ENCODE data around the gene COL4A2.

Gene COL4A2

DNA sequence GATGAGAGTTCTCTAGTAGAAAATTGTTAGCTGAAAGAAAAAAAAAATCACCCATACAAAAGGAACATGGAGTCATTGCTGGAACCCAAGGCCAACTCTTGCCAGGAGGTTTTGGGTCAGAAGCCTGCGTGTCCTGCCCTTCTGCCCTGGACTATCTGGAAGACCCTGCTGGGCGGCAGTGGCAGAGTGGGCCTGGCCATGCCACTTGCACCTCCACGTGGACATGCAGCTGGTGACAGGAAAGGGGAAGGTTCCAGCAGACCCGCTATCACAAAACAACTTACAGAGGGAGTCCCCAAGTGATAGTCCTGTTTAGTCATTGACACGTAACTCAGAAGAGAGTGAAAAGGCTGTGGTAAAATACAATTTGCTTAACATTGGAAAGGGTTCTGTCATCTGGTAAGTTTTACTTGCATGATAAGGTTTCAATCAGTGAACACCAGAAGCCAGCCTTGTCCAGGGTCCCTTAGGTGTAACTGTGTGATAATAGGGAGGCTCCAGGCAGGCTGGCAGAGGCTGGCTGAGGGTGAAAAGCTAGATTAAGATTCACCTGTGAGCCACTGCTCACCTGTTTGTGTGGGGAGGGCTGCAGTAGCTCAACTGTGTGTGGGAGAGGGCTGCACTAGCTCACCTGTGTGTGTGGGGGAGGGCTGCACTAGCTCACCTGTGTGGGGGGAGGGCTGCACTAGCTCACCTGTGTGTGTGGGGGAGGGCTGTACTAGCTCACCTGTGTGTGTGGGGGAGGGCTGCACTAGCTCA, 47.8 kb downstream of the COL4A2 start:
- no peak for DNase-seq (ENCODE audit: low read depth)

DNA sequence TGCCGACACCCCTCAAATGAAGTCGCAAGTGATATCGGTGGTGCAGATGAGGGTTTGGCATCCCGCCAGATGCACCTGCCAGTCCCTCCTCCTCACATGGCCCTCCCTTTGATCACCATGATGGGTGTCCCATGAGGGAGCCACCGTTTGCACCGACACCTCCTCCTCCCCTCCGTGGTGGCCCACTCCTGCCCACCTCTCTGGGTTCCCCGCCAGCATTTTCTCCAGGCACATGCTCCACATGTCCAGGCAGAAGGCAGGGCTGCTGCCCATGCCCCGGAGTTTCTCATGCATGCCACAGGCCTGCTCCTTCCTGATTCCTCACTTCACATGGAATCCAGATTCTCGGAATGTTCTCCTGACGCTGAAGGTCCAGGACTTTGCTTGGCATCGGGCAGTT, 49.3 kb downstream of the COL4A2 start:
- no peak for DNase-seq (ENCODE audit: low read depth)

DNA sequence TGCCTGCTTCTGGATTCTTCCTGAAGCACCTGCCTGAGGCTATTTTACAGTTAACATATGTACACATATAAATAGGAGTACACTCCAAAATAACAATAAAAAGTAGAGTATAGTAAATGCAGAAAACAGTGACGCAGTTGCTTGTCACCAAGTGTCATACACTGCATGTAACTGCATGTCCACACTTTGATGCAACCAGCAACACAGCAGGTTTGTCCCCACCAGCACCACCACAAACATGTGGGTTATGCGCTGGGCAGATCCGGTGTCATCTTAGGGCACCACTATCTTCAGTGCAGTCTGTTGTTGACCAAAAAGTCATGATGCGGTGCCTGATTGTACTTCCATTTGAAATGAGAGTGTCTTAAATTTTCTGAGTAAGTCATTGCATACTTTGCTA, 51.3 kb downstream of the COL4A2 start:
- no peak for DNase-seq (ENCODE audit: low read depth)

DNA sequence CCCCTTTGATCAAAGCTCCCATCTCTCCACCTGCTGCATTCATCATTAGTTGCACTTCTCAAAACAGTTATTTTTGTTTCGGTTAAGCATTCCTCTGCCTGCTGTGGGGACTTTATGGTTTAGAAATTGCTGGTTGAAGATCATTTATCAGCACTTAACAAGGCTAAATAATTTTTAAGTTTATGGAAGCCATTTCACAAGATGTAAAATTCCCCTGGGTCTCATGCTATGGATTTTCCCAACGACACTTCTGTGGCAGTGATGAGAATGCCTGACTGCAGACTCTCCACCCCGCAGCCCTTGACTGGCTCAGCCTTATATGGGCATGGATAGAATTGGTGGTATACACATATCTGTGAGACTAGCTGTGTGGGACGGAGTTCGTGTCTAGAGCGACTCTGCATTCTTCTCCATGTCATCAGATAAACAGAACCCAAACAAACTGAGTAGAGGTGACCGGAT, 52.8 kb downstream of the COL4A2 start:
- DNase-seq (ENCODE audit: low read depth) = no peak

DNA sequence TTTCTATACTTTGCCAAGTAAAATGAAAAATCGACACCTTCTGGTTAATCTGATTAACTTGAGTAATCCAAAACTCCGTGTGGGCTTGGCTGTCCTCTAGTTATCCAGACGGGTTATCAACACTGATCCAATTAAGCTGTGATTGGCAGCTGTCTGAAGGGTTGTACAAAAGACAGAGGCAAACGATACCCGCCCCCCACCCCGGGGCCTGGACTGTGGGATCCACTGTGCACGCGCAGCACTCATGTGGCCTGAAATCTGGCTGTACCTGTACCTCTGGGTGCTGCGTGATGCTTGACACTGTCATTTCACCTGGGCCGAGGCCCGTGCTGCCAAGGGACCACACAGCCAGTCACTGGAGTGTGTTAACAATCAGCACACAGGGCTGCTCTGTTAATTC, 53.5 kb downstream of the COL4A2 start:
- no peak for DNase-seq (ENCODE audit: low read depth)

DNA sequence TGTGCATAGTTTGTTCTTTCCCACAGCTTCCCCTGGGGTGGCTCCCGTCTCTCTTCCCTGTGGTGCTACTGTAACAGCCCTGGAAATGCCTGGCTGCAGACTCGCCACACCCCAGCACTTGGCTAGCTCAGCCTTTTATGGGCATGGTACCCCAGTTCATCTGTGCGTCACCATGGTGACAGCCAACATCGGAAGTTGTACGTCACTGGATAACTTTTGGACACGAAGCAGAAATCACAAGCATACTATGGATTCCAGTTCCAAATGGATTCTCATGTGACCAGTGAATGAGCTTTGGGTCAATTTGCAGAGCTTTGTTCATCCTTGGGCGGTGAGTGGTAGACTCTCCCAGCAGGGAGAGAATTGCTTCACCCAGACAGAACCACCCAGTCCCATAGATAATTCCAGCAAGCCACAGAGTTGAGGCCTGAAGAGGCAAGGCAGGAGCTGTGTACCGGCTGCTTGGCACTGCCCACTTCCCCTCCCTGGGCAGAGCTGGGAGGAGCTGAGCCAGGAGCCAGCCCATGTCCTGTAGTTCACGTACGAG, 54.4 kb downstream of the COL4A2 start:
- DNase-seq (ENCODE audit: low read depth) = no peak

DNA sequence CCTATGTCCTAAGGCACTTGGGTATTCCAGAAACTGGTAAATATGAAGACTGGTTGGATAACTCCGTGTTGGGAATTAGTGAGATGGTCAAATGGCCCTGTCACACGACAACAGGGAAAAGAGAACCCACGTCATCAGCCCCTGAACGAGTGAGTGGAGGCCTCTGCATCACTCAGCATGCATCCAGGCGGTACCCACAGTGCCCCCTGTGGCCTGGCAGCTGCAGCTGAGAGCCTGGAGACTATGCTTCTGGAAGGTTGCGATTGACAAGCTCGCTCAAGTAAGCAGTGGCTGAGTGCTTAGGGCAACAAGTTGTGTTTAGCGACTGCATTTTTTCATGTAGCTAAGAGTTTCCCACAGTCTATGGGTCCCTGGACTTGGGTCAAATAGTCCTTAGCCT, 55.9 kb downstream of the COL4A2 start:
- no peak for DNase-seq (ENCODE audit: low read depth)

DNA sequence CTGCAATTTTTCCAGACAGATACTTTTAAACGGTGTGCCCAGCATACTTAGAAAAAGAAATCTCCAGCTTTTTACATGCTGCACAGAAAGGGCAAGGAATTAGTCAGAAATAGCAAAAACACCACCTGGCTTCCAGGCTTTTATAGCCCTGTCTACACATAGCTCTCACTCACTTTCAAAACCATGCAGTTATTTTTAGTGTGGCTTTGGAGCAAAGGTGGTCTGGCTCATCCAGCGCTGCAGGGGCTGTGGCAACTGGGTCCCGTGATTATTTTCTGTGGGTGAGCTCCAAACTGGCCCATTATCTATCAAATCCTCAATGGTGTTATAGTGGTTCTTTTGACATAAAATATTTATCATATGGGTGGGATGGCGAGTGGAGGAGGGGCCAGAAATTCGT, 57.0 kb downstream of the COL4A2 start:
- DNase-seq (ENCODE audit: low read depth) = no peak

DNA sequence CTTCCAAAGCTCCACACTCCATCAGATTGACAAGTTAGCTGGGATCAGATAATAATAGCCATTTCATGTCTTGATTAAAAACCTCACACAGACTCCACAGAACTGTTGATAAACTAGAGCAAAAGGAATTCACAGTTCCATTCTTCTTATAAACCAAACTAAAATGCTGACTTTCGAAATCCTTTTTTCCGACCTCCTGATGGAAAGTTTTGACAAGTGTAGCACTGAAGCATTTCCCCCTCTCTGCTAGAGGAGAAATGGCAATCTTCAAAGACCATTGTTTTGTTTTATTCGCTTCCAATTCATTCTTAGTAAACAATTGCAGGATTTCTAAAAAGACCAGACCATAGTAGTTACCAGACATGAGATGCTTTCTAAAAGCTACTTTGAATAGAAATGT, 58.8 kb downstream of the COL4A2 start:
- DNase-seq (ENCODE audit: low read depth) = no peak

DNA sequence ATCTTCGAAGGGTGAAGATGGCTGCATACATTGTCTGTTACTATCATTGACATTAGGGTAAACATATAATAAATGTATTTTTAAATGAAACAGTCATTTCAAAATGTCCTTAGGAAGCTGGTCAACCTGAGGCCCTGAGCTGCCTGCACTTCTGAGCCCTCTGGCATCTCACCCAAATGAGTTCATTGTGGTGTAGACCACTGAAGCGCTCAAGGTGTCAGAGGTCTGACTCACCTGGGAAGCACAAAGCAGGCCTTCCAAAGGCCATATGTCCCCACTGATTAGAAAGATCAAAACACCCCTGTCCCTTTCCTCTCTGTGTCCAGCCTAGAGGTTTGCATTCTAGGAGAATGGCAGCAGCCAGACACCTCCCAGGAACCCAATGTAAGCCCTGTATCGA, 59.6 kb downstream of the COL4A2 start:
- no peak for DNase-seq (ENCODE audit: low read depth)

DNA sequence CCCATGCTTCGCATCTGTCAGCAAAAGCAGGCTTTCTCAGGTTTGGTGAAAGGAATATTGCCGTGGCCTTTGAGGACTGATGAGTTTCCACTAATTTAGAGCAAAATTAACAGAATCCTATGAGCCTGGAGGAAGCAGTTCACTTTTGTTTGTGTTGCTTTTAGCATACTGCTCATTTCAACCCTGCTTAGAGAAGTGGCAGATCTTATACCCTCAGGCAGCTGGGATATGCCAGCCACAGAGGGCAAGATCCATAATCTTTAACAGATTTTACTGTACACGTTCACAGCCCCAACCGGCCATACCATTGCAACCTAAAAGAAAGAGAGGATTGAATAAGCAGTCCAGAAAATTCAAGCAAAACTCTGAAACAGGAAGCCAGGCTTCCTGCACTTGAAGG, 60.5 kb downstream of the COL4A2 start:
- no peak for DNase-seq (ENCODE audit: low read depth)

DNA sequence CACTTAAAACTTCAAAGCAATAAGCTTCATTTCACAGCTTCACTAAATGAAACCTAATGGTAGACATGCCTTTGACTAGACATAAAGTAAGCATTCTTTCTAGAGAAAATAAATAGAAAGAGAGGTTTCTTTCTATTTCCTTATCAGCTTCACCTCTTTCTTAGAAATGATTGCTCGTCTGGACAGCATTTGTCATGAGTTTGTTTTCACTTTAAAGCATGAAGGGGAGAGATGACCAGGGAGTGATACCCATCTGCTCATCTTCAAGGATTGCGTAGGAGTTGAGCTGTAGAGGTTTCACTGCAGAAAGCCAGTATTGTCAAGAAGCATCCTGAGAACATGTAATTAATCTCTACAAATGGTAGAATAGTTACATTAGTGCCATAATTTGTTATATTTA, 61.3 kb downstream of the COL4A2 start:
- DNase-seq (ENCODE audit: low read depth) = no peak

DNA sequence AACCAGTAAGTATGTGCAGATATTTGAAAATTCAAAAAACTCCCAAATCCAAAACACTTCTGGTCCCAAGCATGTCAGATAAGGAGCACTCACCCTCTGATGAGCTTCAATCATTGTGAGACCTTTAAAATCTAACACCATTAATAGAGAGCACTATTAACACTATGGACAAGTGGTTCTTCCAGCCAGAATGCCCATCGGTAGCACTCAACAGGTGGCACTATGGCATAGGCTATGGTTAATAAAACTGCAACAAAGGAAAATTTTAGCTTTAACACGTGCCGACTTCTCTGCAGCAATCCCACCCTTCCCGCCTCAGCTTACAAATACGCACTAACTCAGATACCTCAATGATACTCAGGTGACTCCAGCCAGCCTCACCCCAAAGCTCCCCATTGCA, 62.3 kb downstream of the COL4A2 start:
- DNase-seq (ENCODE audit: low read depth) = no peak

DNA sequence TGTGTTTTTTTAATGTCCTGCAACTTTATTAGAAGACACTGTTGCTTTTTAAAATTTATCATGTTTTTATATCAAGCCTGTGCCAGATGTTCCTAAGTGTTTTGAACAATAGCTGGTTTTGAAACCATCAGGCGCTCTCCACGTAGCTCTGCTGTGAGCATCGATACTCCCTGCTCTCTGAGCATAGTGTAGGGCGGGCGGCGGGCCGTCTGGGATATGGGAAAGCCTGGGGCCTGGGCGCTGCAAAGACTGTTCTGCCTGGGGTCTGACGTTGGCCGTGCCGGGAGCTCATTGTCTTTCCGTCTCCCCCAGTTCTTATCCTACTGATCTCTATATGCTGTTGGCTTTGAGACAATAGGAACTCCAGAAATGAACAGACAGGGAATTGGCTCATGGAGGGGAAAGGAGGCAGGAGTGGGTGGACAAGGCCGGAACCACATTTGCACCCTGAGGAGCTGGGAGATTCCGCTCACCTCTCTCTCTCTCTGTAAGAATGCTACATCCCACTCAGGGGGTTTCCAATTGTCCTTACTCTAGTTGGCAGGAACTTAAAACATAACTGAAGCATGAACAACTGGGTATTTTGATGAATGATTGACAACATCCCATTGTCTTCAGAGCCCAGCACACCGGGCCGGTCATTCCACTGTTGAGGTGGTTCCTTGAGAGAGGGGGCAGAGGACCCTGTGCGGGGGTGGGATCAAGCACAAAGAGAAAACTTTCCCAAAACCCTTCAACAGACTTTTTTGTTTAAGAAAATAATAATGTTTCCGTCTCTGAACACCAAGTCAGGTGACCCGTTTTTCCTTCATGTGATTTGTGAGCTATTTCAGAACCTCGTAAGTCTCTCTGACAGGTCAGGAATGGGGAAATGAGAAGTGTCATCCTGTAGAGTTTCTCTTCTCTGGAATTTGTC, 64.7 kb downstream of the COL4A2 start:
- DNase-seq (ENCODE audit: low read depth) = no peak

DNA sequence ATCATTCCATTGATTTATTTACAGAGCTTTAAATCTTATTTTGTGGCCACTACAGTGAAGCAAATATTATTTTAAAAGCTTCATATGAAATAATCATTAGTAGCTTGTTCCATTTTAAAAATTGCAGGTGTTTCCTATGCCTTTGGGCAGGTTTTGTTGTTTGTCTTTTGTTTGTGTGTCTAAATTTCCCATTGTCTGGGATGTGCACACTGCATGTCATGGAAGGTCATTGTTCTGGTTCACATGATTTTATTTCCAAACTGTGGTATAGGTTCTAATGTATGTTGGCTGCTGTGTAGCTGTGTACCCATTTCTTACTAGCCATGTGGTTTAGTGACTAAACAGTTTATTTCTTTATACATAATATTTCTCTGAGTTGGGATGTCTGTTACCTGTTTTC, 65.6 kb downstream of the COL4A2 start:
- no peak for DNase-seq (ENCODE audit: low read depth)

DNA sequence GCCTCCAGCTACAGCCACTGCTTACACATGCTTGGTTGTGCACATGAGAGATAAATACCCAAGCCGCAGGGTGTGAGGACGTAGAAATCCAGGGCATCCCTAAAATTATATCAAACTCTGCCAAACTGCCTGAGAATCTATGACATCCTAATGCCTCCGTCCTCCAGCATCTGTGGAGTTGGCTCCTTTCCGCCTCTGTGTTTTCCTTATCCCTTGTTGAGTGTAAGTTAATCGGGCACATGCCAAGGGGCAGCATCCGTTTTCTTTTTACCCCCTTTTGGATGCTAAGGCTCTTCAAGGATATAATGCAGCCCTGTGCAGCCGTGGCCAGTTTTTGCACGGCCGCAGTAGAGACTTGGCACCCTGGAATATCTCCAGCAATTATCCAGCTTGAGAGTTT, 66.5 kb downstream of the COL4A2 start:
- DNase-seq (ENCODE audit: low read depth) = no peak

DNA sequence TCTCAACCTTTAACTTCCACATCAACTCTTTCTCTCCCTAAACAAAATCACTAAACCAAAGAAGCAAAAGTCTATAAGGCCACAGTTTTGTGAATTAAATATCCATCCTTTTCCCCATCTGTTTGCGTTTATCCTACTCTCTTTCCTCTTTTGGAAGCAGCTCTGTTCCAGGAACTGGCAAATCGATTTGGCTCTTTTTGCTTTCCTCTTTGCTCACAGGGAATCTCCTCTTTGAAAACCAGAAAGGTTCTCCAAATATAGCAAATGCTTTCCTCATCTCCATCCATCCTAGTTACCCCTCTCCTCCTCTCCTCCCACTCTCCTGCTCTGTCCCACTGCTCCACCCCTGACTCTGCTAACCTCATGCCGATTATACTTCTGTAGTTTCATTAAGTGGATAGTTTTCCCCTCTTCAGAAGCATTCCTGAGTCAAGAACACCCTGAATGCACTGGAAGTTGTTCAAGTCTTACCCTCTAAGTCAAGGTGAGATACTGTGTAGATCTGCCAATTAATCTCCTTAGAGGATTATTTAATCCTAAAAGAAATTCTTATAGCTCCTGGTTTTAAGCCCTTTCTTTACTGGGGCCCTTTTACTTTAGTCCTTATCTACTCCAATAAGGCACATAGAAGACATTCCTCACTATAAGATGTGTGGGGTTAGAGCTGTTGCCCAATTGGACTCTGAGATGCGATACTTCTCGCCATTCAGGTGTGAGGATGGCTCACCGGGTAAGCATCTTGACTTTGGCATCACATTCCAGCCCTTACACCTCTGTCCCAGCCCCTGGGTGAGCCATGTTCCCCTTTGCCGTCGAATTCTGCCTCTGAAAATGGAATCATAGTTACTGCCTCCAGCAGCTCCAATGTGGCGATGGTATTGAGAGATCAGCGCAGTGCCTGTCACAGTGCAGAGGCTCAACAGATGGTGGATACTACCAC, 67.6 kb downstream of the COL4A2 start:
- no peak for DNase-seq (ENCODE audit: low read depth)

DNA sequence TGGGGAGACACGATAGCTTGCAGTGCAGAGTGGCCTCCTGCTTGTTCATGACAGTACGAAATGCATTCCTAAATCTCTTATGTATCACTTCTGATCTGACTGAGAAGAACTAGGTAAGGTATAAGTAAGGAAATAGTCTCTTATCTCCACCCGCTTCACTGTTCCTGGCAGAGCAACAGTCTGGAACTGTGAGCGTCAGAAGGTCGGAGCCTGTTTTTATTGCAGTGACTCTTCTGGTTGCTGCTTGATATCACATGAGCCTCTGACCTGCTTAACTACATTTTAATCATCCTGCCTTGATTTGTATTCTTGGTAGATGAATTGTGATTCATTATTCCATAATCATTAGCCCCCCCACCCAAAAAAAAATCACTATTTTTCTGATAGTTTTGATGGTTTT, 69.0 kb downstream of the COL4A2 start:
- no peak for DNase-seq (ENCODE audit: low read depth)

DNA sequence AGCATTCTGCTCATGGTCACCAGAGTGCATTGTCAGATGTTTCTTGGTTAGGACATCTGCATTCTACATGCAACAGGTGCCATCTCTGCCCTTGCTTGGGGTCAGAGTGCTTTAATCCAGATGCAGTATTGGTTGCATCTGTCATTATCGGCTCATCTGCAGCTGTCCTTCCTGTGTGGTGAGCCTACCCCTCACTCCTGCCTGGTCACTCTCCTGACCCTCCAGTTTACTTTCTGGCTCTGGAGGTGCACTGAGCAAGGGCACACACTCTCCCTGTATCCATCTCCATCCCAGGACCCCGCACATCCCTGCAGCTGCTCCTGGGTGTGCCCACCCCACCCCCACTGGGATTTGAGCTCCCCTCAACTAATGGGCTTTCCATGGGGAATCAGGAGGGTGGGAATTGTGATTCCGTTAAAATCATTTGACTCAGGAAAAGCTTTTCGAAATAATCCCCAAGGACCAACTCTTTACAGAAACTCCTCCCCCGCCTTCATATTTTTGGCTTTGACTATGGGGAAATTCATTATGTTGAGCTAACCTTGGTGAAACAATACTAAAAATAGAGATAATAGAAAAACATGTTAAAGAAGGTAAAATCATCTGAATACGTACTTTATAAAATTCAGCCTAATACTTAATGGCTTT, 70.2 kb downstream of the COL4A2 start:
- DNase-seq (ENCODE audit: low read depth) = no peak

DNA sequence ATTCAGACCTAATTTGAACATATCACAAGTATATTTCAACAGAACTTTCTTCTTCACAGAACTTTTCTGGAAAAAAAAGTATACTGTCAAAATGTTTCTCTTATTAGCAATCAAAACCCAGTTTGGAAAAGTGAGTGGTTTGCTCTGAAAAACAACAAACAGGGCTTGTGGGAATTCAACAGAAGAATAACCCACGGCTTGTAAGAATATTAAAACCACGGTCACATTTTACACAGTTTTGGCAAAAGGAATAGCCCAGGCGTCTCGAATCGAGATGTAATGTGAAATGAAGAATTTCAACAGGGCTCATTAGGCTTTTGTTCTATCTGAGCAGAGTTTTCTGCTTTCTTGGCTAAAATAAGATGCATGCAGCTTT, 70.7 kb downstream of the COL4A2 start:
- DNase-seq (ENCODE audit: low read depth) = no peak

DNA sequence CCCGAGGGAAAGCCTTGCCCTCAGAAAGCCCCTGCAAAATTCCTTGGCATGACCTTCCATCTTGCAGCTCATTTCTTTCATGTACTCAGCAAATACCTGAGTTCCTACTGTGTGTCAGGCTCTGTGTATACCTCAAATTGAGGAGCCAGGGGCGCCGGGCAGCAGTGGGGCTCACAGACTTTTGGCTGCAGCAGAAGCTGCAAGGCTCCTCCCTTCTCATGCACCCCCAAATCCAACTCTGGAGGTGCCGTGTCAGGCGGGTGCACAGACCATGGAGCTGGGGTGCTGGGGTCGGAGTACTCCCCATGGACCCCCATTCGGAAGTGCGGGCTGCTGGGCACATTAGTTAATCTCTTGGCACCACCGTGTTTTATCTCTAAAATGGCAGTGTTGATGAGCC, 72.3 kb downstream of the COL4A2 start:
- DNase-seq (ENCODE audit: low read depth) = no peak

Data from CMK (cell line).